SIG-M5 treated with dmso at 0.1 percent for 504 hours (cell line): ENCODE data around the gene CPE.
A peak's percentile ranks its signal among the peaks of the same experiment; 100 is the strongest.
"Not testable (repeated sequence)": the region's sequence is repeated elsewhere in the genome, so short reads cannot be mapped to it uniquely, and the experiment has no call there.

ENCODE experiments used
- DNase-seq: peaks from one replicate; lab custom pipeline; 2025; ENCODE audit not compliant: unreplicated experiment; lab: John Stamatoyannopoulos, UW

Gene CPE

GRCh38 chr4:165458471-165458870 is 79.7 kb downstream of the CPE start:
- DNase-seq, result no peak

- DNase-seq, result no peak
Measured at GRCh38 chr4:165461159-165461821, 82.5 kb downstream of the CPE start.

- DNase-seq, result no peak
Measured at GRCh38 chr4:165462009-165462408, 83.2 kb downstream of the CPE start.

GRCh38 chr4:165464376-165464775 is 85.6 kb downstream of the CPE start:
- DNase-seq, result no peak

GRCh38 chr4:165464813-165465381 is 86.1 kb downstream of the CPE start:
- peak; percentile 50 for DNase-seq

GRCh38 chr4:165470009-165470408 is 91.2 kb downstream of the CPE start:
- no peak for DNase-seq

GRCh38 chr4:165472943-165473676 is 94.3 kb downstream of the CPE start:
- DNase-seq, result no peak

GRCh38 chr4:165474784-165475705 is 96.2 kb downstream of the CPE start:
- no peak for DNase-seq

- no peak for DNase-seq
Measured at GRCh38 chr4:165475706-165476070, 96.9 kb downstream of the CPE start.

- peak; percentile 46 for DNase-seq
Measured at GRCh38 chr4:165476214-165477098, 97.6 kb downstream of the CPE start.

GRCh38 chr4:165477799-165478198 is 99.0 kb downstream of the CPE start:
- DNase-seq, result no peak

- no peak for DNase-seq
Measured at GRCh38 chr4:165478260-165478659, 99.5 kb downstream of the CPE start.

- no peak for DNase-seq
Measured at GRCh38 chr4:165481053-165481835, 102.4 kb downstream of the CPE start.

- DNase-seq, result no peak
Measured at GRCh38 chr4:165489786-165490185, 111.0 kb downstream of the CPE start.

- not testable (repeated sequence) for DNase-seq
Measured at GRCh38 chr4:165492583-165492982, 113.8 kb downstream of the CPE start.

GRCh38 chr4:165493359-165493758 is 114.6 kb downstream of the CPE start:
- DNase-seq, result peak; percentile 58

GRCh38 chr4:165502916-165503907 is 124.4 kb downstream of the CPE start:
- peak; percentile 0 for DNase-seq

GRCh38 chr4:165504184-165504583 is 125.4 kb downstream of the CPE start:
- no peak for DNase-seq
